ENCODE data around the gene OR10A4. TPM values are rescaled to one million over a fixed set of nuclear protein-coding genes. Genes with fewer than 3 reads are reported as not detected.

The OR10A4 gene
- total RNA-seq, 2 experiments from 2014 or later, result not detected

DNA sequence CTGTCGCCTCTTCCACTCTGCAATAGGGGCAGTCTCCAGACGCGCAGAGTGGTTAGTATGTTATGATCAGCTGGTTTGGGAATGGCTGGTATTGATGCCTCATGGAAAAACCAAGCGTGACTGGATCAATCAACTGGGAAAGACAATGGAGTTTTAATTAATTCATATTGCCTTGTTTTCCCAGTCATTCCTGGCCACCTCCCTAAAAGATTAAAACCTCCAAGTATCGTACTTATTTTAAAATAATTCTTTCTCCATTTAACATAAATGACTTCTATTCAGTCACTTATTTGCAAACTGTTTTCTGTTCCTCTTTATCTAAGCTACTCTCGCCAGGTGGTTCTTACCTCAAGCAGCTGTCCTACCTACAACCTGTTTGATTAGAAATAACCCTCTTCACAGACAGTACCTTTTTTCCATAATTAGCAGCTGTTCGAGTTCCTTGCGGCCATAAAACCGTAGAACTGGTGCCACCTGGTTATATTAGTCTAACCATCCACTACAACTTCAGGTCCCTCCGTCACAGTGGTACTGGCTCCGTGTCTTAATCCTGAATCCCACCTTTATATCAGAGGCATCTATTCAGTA lies 50.7 kb downstream of the OR10A4 start:
- POLR2A ChIA-PET, result no interaction called here
- Mint-ChIP-seq H3K27ac (peak overlapping the region; percentile 51), H3K9me3 (ENCODE audit: low read depth) (no peaks in the 10 kb centered on the region), H3K27me3 (peaks cover 36% of the 10 kb centered on the region), H3K4me3 (peak overlapping the region; percentile 80), H3K4me1 (peaks cover 26% of the 10 kb centered on the region), H3K36me3 (ENCODE audit: low read depth) (no peaks in the 10 kb centered on the region)
- intact Hi-C loops (cut with DNase I, micrococcal nuclease), result loop anchor here in 1 of 2 experiments (5.0 kb wide), 1 partner anchor 115 kb away; no protein-coding TSS in a partner anchor
- CTCF ChIA-PET, result interaction anchor here (0.6 to 1.1 kb wide), 4 partner anchors 175 to 799 kb away, joined by 3 read pairs; no protein-coding TSS in a partner anchor
- no peak for ATAC-seq
- no peak for DNase-seq

Other genes starting within 250 kb of the OR10A4 start
- under 1 TPM; 0.78 to 0.91 TPM for gene DCHS1, start 220.8 kb upstream of the OR10A4 start, total RNA-seq
- gene MRPL17, start 193.3 kb upstream of the OR10A4 start, total RNA-seq, result 100 to 1,000 TPM; 118 to 156 TPM
- under 1 TPM; 0.14 to 0.26 TPM for gene OR2AG2, start 104.6 kb upstream of the OR10A4 start, total RNA-seq
- not detected for gene OR2AG1, start 93.6 kb upstream of the OR10A4 start, total RNA-seq
- under 1 TPM; 0.14 to 0.25 TPM for gene OR6A2, start 76.9 kb upstream of the OR10A4 start, total RNA-seq
- gene OR10A5, start 30.9 kb upstream of the OR10A4 start, total RNA-seq, result not detected
- not detected for gene OR10A2, start 13.6 kb upstream of the OR10A4 start, total RNA-seq
- gene OR2D2, start 15.9 kb downstream of the OR10A4 start, total RNA-seq, result under 1 TPM; 0.32 to 0.44 TPM
- not detected for gene OR2D3, start 44.4 kb downstream of the OR10A4 start, total RNA-seq
- gene ZNF215, start 49.8 kb downstream of the OR10A4 start, total RNA-seq, result 1 to 10 TPM; 3.6 TPM
- not detected for gene ZNF214, start 143.7 kb downstream of the OR10A4 start, total RNA-seq
- under 1 TPM; 0.11 to 0.21 TPM for gene NLRP14, start 143.9 kb downstream of the OR10A4 start, total RNA-seq
- gene RBMXL2, start 212.4 kb downstream of the OR10A4 start, total RNA-seq, result not detected